ENCODE results near the gene TRAPPC12. TPM values are rescaled to one million over a fixed set of nuclear protein-coding genes. Genes with fewer than 3 reads are reported as not detected.

TRAPPC12 gene
- total RNA-seq, 6 donors from 2014 or later, result 68.1 to 307 (median 91.5) TPM

- no peak for ATAC-seq (ENCODE audit: low FRiP score in 2 of 2)
- H3K27ac ChIP-seq, result no peak overlapping the region
- no peak overlapping the region for H3K4me3 ChIP-seq
- TF ChIP-seq CTCF (IDR thresholded peaks at IDR 0.05), result no peak
- TF ChIP-seq POLR2A (IDR thresholded peaks at IDR 0.05), result no peak
- no peak for TF ChIP-seq POLR2AphosphoS5 (IDR thresholded peaks at IDR 0.05)
- no peak for TF ChIP-seq EP300 (IDR thresholded peaks at IDR 0.05)
- no peak for DNase-seq
- H3K4me1 ChIP-seq, result peaks cover 4 to 8% (median 7%) of the 10 kb centered on the region in 4 donors
- WGBS, 2 donors, result 87 to 88% methylated on average over 10 of the region's 10 CpGs
- H3K9me3 ChIP-seq, result no peaks in the 10 kb centered on the region
- no peaks in the 10 kb centered on the region for H3K27me3 ChIP-seq
- peaks cover 6 to 97% (median 42%) of the 10 kb centered on the region in 4 donors for H3K36me3 ChIP-seq
Observed at GRCh38 chr2:3472966-3473365, 93.5 kb downstream of the TRAPPC12 start.

GRCh38 chr2:3475771-3476170 lies 96.3 kb downstream of the TRAPPC12 start:
- H3K27ac ChIP-seq, result no peak overlapping the region
- no peak for ATAC-seq (ENCODE audit: low FRiP score in 2 of 2)
- 94 to 95% methylated on average over 27 to 28 of the region's 28 CpGs for WGBS, 2 donors
- H3K4me3 ChIP-seq, result no peak overlapping the region
- H3K27me3 ChIP-seq, result no peaks in the 10 kb centered on the region
- DNase-seq, result no peak
- H3K9me3 ChIP-seq, result no peaks in the 10 kb centered on the region
- peaks cover 18 to 92% (median 43%) of the 10 kb centered on the region in 4 donors for H3K36me3 ChIP-seq
- H3K4me1 ChIP-seq, result no peaks in the 10 kb centered on the region
- TF ChIP-seq CTCF (IDR thresholded peaks at IDR 0.05) (no peak), POLR2A (IDR thresholded peaks at IDR 0.05) (no peak), EP300 (IDR thresholded peaks at IDR 0.05) (no peak), POLR2AphosphoS5 (IDR thresholded peaks at IDR 0.05) (no peak)

GRCh38 chr2:3476321-3476984 lies 97.0 kb downstream of the TRAPPC12 start:
- ATAC-seq (ENCODE audit: low FRiP score in 2 of 2) (no peak), DNase-seq (no peak)
- Histone ChIP-seq H3K27ac (no peak overlapping the region), H3K36me3 (peaks cover 18 to 86% (median 43%) of the 10 kb centered on the region in 4 donors), H3K4me1 (no peaks in the 10 kb centered on the region), H3K27me3 (no peaks in the 10 kb centered on the region), H3K9me3 (no peaks in the 10 kb centered on the region), H3K4me3 (no peak overlapping the region)
- TF ChIP-seq POLR2A (IDR thresholded peaks at IDR 0.05), result no peak
- TF ChIP-seq EP300 (IDR thresholded peaks at IDR 0.05), result no peak
- TF ChIP-seq POLR2AphosphoS5 (IDR thresholded peaks at IDR 0.05), result no peak
- TF ChIP-seq CTCF (IDR thresholded peaks at IDR 0.05), result no peak
- WGBS, 2 donors, result 88 to 90% methylated on average over 14 of the region's 14 CpGs

GRCh38 chr2:3476985-3477327 lies 97.5 kb downstream of the TRAPPC12 start:
- H3K4me1 ChIP-seq, result no peaks in the 10 kb centered on the region
- TF ChIP-seq EP300 (IDR thresholded peaks at IDR 0.05), result no peak
- no peak for TF ChIP-seq POLR2A (IDR thresholded peaks at IDR 0.05)
- no peak for TF ChIP-seq POLR2AphosphoS5 (IDR thresholded peaks at IDR 0.05)
- TF ChIP-seq CTCF (IDR thresholded peaks at IDR 0.05), result no peak
- H3K4me3 ChIP-seq, result no peak overlapping the region
- WGBS, 2 donors, result 69 to 76% methylated on average over 5 of the region's 5 CpGs
- DNase-seq, result no peak
- H3K27me3 ChIP-seq, result no peaks in the 10 kb centered on the region
- no peak overlapping the region for H3K27ac ChIP-seq
- H3K36me3 ChIP-seq, result peaks cover 18 to 86% (median 43%) of the 10 kb centered on the region in 4 donors
- no peak for ATAC-seq (ENCODE audit: low FRiP score in 2 of 2)
- H3K9me3 ChIP-seq, result no peaks in the 10 kb centered on the region

GRCh38 chr2:3478846-3479385 lies 99.4 kb downstream of the TRAPPC12 start:
- Histone ChIP-seq H3K27me3 (no peaks in the 10 kb centered on the region), H3K4me1 (no peaks in the 10 kb centered on the region), H3K4me3 (no peak overlapping the region), H3K27ac (no peak overlapping the region), H3K36me3 (peaks cover 12 to 84% (median 35%) of the 10 kb centered on the region in 4 donors), H3K9me3 (no peaks in the 10 kb centered on the region)
- TF ChIP-seq CTCF (IDR thresholded peaks at IDR 0.05) (no peak), POLR2AphosphoS5 (IDR thresholded peaks at IDR 0.05) (no peak), EP300 (IDR thresholded peaks at IDR 0.05) (no peak), POLR2A (IDR thresholded peaks at IDR 0.05) (no peak)
- ATAC-seq (ENCODE audit: low FRiP score in 2 of 2) (no peak), DNase-seq (no peak)
- WGBS, 2 donors, result 92 to 96% methylated on average over 17 to 19 of the region's 19 CpGs
